Heart left ventricle (tissue), 16 donors: ENCODE results near the gene OLFM2. TPM values are rescaled to one million over a fixed set of nuclear protein-coding genes. Genes with fewer than 3 reads are reported as not detected.

Experiments used
- ATAC-seq, 4 donors: fragments of 200-7000 bp; cut with Tn5 transposase; one replicate each; pipeline ENCODE4 v1.9.1; 2020 to 2022; ENCODE audit warnings: moderate library complexity in 4 of 4, mild to moderate bottlenecking in 3 of 4, moderate number of reproducible peaks in 1 of 4
- DNase-seq, 5 donors: peaks; one replicate each; pipeline ENCODE4 v3.0.0-alpha.2; 2020
- H3K27ac ChIP-seq, 12 donors: fragments of 200-600 bp; sonication (generic) in 4 of 12; one replicate each; pipeline versions ENCODE4 v1.5.0 to v1.8.0; 2016 to 2022; ENCODE audit warnings: mild to moderate bottlenecking in 2 of 12
- H3K27me3 ChIP-seq, 9 donors: fragments of 200-600 bp; sonication (generic) in 2 of 9; one replicate each; pipeline versions ENCODE4 v1.5.1 to v1.8.0; 2016 to 2022; ENCODE audit warnings: mild to moderate bottlenecking in 3 of 9
- H3K36me3 ChIP-seq, 9 donors: fragments of 200-600 bp; sonication (generic) in 2 of 9; one replicate each; pipeline versions ENCODE4 v1.5.0 to v1.8.0; 2018 to 2022; ENCODE audit warnings: mild to moderate bottlenecking in 2 of 9
- H3K4me1 ChIP-seq, 12 donors: fragments of 200-600 bp; sonication (generic) in 4 of 12; one replicate each; pipeline versions ENCODE4 v1.5.0 to v1.8.0; 2016 to 2022; ENCODE audit warnings: mild to moderate bottlenecking in 3 of 12
- H3K4me3 ChIP-seq, 12 donors: fragments of 200-600 bp; sonication (generic) in 4 of 12; one replicate each; pipeline versions ENCODE4 v1.5.0 to v1.8.0; 2017 to 2022; ENCODE audit warnings: mild to moderate bottlenecking in 9 of 12, moderate library complexity in 4 of 12
- H3K9me3 ChIP-seq, 12 donors: fragments of 200-600 bp; sonication (generic) in 4 of 12; one replicate each; pipeline versions ENCODE4 v1.5.0 to v1.8.0; 2016 to 2022; ENCODE audit warnings: mild to moderate bottlenecking in 1 of 12
- CTCF ChIP-seq, 12 donors: fragments of 200-600 bp; sonication (generic) in 4 of 12; IDR thresholded peaks; one replicate each; pipeline versions ENCODE4 v1.5.0 to v1.8.0; 2018 to 2022; ENCODE audit warnings: antibody characterized with exemption in 12 of 12, mild to moderate bottlenecking in 5 of 12
- POLR2A ChIP-seq, 2 donors: fragments of 450-650 bp; IDR thresholded peaks; one replicate each; pipeline ENCODE4 v1.6.1; 2017; ENCODE audit warnings: antibody characterized with exemption in 2 of 2, mild to moderate bottlenecking in 2 of 2, moderate library complexity in 2 of 2
- WGBS, 4 donors: extraction: QIAGEN DNeasy Blood & Tissue Kit in 2 of 4; methylation state at CpG; one replicate each; pipeline versions ENCODE4 v1.1.5 to v1.1.7; 2013 to 2018; 5-methylcytosine and 5-hydroxymethylcytosine counted together
- intact Hi-C, 10 donors: fragments of 100-400 bp; cut with DNase I; formaldehyde crosslinking; loops; one replicate each; pipeline versions ENCODE4 v1.11.1 to v1.14.2; 2022
- polyA plus RNA-seq, 2 donors: library from polyadenylated mRNA; stranded (reverse); fragments of 200-250 nt; gene quantifications; one replicate each; pipeline ENCODE4 v1.2.3, GENCODE V29; 2013
- total RNA-seq, 9 donors: library from RNA; depleted of rRNA in 2 of 9; stranded (reverse); fragments of >200 nt in 2 of 9; fragmentation: NEBNext Ultra II Directional in 3 of 9; extraction: Animal tissue kit (Norgen Biotek cat#: 25700) in 3 of 9; gene quantifications; one replicate each; pipeline versions ENCODE4 v1.1.0 to v1.2.4, GENCODE V29; 2016 to 2023
- donor health status: ischemic (EF 13 %, LVEDD 7.1; RV severe dilation, severe dysfunction).
- donor health status: healthy with polysubstance abuse.
- donor health status: DM: no; HTN: yes; CAD: no.
- donor health status: DM: no; HTN: no; CAD: no.
- donor health status: ischemic (EF 25% LVEDD 6.9; RV normal size, moderate dysfunction).
- donor health status: ischemic (EF 25% LVEDD 5.7; RV mildly dilated, moderate dysfunction).
- donor health status: healthy.
- donor health status: DM: yes; HTN: yes; CAD: no.
- donor health status: ischemic (EF 35%, LVEDD 5.7; RV mildly dilated, moderate dysfunction).
- donor health status: nonischemic (EF 11% LVEDD 7.7; RV severe dilation, severe dysfunction).
- donor health status: DM: yes; HTN: yes; CAD: no.
- donor health status: PGD.
- donor health status: ischemic (EF 29% LVEDD 5.4; RV normal size, mild dysfunction).
- donor health status: nonischemic (EF 23%, LVEDD 6.1; RV moderate dilation, normal function).

Gene OLFM2
- total and polyA plus RNA-seq, 11 donors = 0.67 to 4.6 (median 2.4) TPM

GRCh38 chr19:9912551-9913236, 23.6 kb downstream of the OLFM2 start:
- Histone ChIP-seq H3K4me3 (peak overlapping the region in 8 of 12 donors; percentile 21 to 60 (median 50)), H3K27me3 (peaks cover 12 to 63% (median 32%) of the 10 kb centered on the region in 9 donors), H3K36me3 (no peaks in the 10 kb centered on the region), H3K27ac (no peak overlapping the region), H3K4me1 (peaks cover 0 to 21% (median 11%) of the 10 kb centered on the region in 12 donors), H3K9me3 (no peaks in the 10 kb centered on the region)
- ATAC-seq (no peak), DNase-seq (no peak)
- 24 to 31% (median 26%) methylated on average over 23 to 24 of the region's 24 CpGs for WGBS, 4 donors
- intact Hi-C loops = no loop called here
- no peak for TF ChIP-seq CTCF (IDR thresholded peaks at IDR 0.05)
- no peak for TF ChIP-seq POLR2A (IDR thresholded peaks at IDR 0.05)

- intact Hi-C loops = no loop called here
- Histone ChIP-seq H3K4me1 (peaks cover 0 to 21% (median 11%) of the 10 kb centered on the region in 12 donors), H3K27ac (no peak overlapping the region), H3K27me3 (peaks cover 12 to 59% (median 32%) of the 10 kb centered on the region in 9 donors), H3K36me3 (no peaks in the 10 kb centered on the region), H3K9me3 (no peaks in the 10 kb centered on the region), H3K4me3 (no peak overlapping the region)
- TF ChIP-seq CTCF (IDR thresholded peaks at IDR 0.05) (no peak), POLR2A (IDR thresholded peaks at IDR 0.05) (no peak)
- DNase-seq = no peak
- no peak for ATAC-seq
- 62 to 65% (median 65%) methylated on average over 6 of the region's 6 CpGs for WGBS, 4 donors
These were observed 24.7 kb downstream of the OLFM2 start for GRCh38 chr19:9911524-9912185.

- no peak for TF ChIP-seq CTCF (IDR thresholded peaks at IDR 0.05)
- TF ChIP-seq POLR2A (IDR thresholded peaks at IDR 0.05) = no peak
- Histone ChIP-seq H3K9me3 (no peaks in the 10 kb centered on the region), H3K27ac (no peak overlapping the region), H3K36me3 (no peaks in the 10 kb centered on the region), H3K4me1 (peaks cover 0 to 21% (median 11%) of the 10 kb centered on the region in 12 donors), H3K27me3 (peaks cover 12 to 56% (median 32%) of the 10 kb centered on the region in 9 donors), H3K4me3 (no peak overlapping the region)
- ATAC-seq (no peak), DNase-seq (no peak)
- intact Hi-C loops = no loop called here
- WGBS, 4 donors = 51 to 91% (median 85%) methylated on average over 1 of the region's 1 CpG
These were observed 25.7 kb downstream of the OLFM2 start for GRCh38 chr19:9910625-9911024.

- WGBS, 4 donors = 61 to 75% (median 71%) methylated on average over 10 of the region's 10 CpGs
- peaks cover 9 to 49% (median 24%) of the 10 kb centered on the region in 9 donors for H3K27me3 ChIP-seq
These were observed 27.1 kb downstream of the OLFM2 start for GRCh38 chr19:9909251-9909650.

More at GRCh38 chr19:9909251-9909650, 27.1 kb downstream of the OLFM2 start:
- Histone ChIP-seq H3K9me3 (no peaks in the 10 kb centered on the region), H3K36me3 (no peaks in the 10 kb centered on the region), H3K4me3 (no peak overlapping the region), H3K4me1 (peaks cover 0 to 15% (median 7%) of the 10 kb centered on the region in 12 donors), H3K27ac (no peak overlapping the region)
- DNase-seq = no peak
- TF ChIP-seq POLR2A (IDR thresholded peaks at IDR 0.05) (no peak), CTCF (IDR thresholded peaks at IDR 0.05) (no peak)
- intact Hi-C loops = no loop called here
- no peak for ATAC-seq
